A549 treated with DMSO at 1 μM for 4 hours (cell line): ENCODE results near the gene ENG. TPM values are rescaled to one million over a fixed set of nuclear protein-coding genes. Genes with fewer than 3 reads are reported as not detected.

Experiments used
- total RNA-seq: library from RNA; stranded (reverse); fragments of 200-300 nt; extraction: Qiagen RNA extraction; gene quantifications from 5 replicates; pipeline ENCODE4 v1.2.3, GENCODE V29; 2022; ENCODE audit warnings: low read depth

Gene ENG
- 0.09 to 0.34 TPM (median 0.14 TPM) in 5 replicates for total RNA-seq

GRCh38 chr9:127854184-127854806, at the start of gene ENG:
Gene ENG, minus strand, starts transcription at chr9:127854658. Its CDS starts 303 bp downstream, at chr9:127854355.

DNA sequence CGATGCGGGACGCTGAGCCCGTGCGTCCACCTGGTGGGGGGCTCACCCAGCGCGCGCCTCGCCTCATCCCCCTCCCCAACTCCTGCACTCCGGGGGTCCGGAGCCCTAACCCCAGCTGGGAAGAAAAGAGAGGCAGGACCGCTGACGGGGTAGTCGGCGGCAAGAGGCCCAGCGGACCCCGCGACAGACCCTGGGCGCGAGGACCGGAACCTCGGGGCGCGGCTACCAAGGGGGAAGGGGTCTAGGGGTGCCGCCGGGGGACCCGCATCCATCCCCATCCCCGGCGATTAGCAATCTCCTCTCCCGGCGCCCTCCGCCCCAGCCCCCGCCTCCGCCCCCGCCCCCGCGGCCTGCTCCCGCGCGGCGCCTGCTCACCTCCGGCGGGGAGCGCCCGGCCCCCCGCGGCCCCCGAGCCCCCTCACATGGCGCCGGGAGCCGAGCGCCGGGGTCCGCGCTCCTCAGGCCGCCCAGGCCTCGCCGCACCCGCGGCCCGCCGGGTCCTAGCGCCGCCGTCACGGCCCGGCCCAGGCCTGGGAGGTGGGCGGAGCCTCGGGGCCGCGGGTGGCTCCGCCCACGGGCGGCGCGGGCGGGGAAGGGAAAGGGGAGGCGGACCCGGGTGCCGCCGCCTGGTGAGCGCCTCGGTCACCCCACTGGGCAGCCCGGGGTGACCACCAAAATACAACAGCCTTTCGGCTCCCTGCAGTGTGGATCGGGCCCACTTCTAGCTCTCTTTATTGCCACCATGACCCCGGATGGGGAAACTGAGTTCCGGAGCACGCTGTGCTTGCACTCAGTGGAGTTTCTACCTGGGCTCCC, 44.9 kb upstream of the ENG start, which contains the start of gene ST6GALNAC6:
Gene ST6GALNAC6 (minus strand): TSS at position 476 of the 816 bp plus-strand sequence. CDS start 1,622 bp downstream, outside the sequence.

GRCh38 chr9:127877566-127877998, 23.1 kb upstream of the ENG start, which contains the start of gene AK1:
Gene AK1, minus strand, starts transcription at chr9:127877675. Its CDS starts 3,058 bp downstream, at chr9:127874617.

GRCh38 chr9:127802576-127803443, 51.6 kb downstream of the ENG start, which contains the start of gene FPGS:
Gene FPGS, plus strand, starts transcription at chr9:127802882. Its CDS starts 43 bp downstream, at chr9:127802925.

DNA sequence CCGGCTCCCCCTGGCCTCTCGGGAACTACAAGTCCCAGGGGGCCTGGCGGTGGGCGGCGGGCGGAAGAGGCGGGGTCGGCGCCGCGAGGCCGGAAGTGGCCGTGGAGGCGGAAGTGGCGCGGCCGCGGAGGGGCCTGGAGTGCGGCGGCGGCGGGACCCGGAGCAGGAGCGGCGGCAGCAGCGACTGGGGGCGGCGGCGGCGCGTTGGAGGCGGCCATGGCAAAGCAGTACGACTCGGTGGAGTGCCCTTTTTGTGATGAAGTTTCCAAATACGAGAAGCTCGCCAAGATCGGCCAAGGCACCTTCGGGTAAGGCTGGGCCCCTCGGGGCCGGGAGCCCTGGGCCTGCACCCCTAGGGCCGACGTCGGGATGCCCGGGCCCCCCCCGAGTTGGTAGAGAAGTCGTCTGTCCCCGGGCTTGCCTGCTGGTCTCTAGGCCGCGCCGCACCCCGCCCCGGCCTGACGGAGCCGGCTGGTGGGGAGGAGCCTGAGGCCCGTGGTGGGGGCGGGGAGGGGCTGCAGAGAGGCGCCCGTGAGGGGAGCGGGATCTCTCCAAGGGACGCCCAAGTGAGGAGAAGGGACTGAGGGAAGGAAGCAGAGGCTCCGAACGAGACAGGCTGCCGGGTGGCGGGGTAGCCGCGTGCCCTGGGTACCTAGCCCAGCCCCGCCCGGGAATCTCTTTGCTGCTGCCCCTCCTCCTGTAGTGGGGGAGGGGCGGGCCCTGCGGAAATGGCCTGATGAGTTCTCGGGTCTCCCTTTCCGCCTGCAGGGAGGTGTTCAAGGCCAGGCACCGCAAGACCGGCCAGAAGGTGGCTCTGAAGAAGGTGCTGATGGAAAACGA, 68.3 kb downstream of the ENG start, which contains the start of gene CDK9:
Gene CDK9 (plus strand): TSS at position 102 of the 840 bp plus-strand sequence. CDS start 115 bp downstream, at position 217.

DNA sequence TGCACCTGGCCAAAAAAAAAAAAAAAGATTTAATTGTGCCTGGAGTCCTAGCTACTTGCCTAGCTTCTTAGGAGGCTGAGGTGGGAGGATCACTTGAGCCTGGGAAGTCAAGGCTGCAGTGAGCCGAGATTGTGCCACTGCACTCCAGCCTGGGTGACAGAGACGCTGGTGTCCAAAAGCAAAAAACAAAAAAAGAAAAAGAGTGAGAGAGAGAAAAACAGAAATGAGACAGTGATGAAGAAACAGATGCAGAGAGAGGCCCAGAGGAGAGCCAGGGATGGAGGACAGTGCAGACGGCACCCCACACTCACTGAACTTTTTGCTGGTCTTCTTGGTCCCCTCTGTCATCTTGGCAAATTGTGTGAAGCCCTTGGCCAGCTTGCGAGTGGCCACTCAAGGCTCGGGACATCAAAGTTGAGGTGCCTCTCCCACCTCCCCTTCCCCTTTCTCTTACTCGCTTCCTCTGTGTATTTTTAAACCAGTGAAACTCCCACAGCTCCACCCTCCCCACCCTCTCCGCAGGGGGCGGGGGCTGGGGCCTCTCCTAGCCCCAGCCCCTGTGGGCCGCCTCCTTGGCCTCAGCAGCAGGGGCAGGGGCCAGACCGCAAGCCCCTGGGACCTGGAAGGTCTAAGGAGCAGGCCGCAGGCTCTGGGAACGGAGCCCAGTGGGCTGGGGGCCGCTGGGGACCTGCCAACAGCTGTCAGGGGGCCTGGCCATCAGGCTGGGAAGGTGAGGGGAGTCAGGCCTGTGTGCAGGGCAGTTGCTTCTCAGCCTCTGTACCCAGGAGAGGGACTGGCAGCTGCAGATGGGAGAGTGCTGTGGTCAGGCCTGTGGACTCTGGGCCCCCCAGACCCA, 76.0 kb downstream of the ENG start, which contains the start of gene SH2D3C:
Gene SH2D3C (minus strand): TSS at position 387 of the 856 bp plus-strand sequence. CDS start 39 bp downstream, at position 348.

Other genes starting within 250 kb of the ENG start
- 14.9 to 19.5 TPM (median 17.9 TPM) in 5 replicates for gene STXBP1, start 242.4 kb downstream of the ENG start, total RNA-seq
- gene CFAP157, start 147.7 kb downstream of the ENG start, total RNA-seq: 0.04 to 0.11 TPM (median 0.05 TPM) in 4 of 5 replicates, not detected in the other
- 10.4 to 17.0 TPM (median 14.5 TPM) in 5 replicates for gene PTRH1, start 139.0 kb downstream of the ENG start, total RNA-seq
- 0.03 TPM in 1 of 5 replicates, not detected in the others for gene TTC16, start 138.6 kb downstream of the ENG start, total RNA-seq
- 10.2 to 14.7 TPM (median 13.1 TPM) in 5 replicates for gene TOR2A, start 119.4 kb downstream of the ENG start, total RNA-seq
- gene SH2D3C, start 76.0 kb downstream of the ENG start, total RNA-seq: 0.07 to 0.17 TPM (median 0.16 TPM) in 4 of 5 replicates, not detected in the other
- 44.7 to 54.0 TPM (median 46.4 TPM) in 5 replicates for gene CDK9, start 68.6 kb downstream of the ENG start, total RNA-seq
- gene FPGS, start 51.8 kb downstream of the ENG start, total RNA-seq: 46.1 to 53.7 TPM (median 48.9 TPM) in 5 replicates
- gene AK1, start 23.0 kb upstream of the ENG start, total RNA-seq: 41.4 to 79.4 TPM (median 65.1 TPM) in 5 replicates
- gene ST6GALNAC6, start 44.9 kb upstream of the ENG start, total RNA-seq: 21.8 to 27.1 TPM (median 24.2 TPM) in 5 replicates
- 17.1 to 25.6 TPM (median 20.9 TPM) in 5 replicates for gene ST6GALNAC4, start 62.4 kb upstream of the ENG start, total RNA-seq
- 2.0 to 2.6 TPM (median 2.1 TPM) in 5 replicates for gene PIP5KL1, start 76.1 kb upstream of the ENG start, total RNA-seq
- gene DPM2, start 83.2 kb upstream of the ENG start, total RNA-seq: 40.9 to 50.0 TPM (median 44.0 TPM) in 5 replicates
- 68.8 to 103 TPM (median 83.0 TPM) in 5 replicates for gene EEIG1, start 126.3 kb upstream of the ENG start, total RNA-seq
- 4.3 to 8.2 TPM (median 7.0 TPM) in 5 replicates for gene NAIF1, start 212.7 kb upstream of the ENG start, total RNA-seq
- gene SLC25A25, start 213.6 kb upstream of the ENG start, total RNA-seq: 8.0 to 10.0 TPM (median 8.7 TPM) in 5 replicates